Sciatic nerve (tissue), 2 donors: ENCODE data around the gene LIN7A. TPM values are rescaled to one million over a fixed set of nuclear protein-coding genes. Genes with fewer than 3 reads are reported as not detected.

ENCODE experiments used
- ATAC-seq: fragments of 200-7000 bp; cut with Tn5 transposase; one replicate; pipeline ENCODE4 v1.9.1; 2020; ENCODE audit warnings: mild to moderate bottlenecking, moderate library complexity
- DNase-seq: peaks from one replicate; pipeline ENCODE4 v3.0.0-alpha.2; 2020; ENCODE audit warnings: low spot score
- intact Hi-C: fragments of 100-400 bp; cut with DNase I; formaldehyde crosslinking; loops from one replicate; pipeline ENCODE4 v1.14.2; 2022
- total RNA-seq: library from RNA; stranded (reverse); fragmentation: NEBNext Ultra II Directional; extraction: Animal tissue kit (Norgen Biotek cat#: 25700); gene quantifications from one replicate; pipeline ENCODE4 v1.2.1, GENCODE V29; 2021
- donor health status: DM: no; HTN: no; CAD: no.
- donor health status: DM: no; HTN: no; CAD: no.

LIN7A gene
- 16.5 TPM for total RNA-seq

- intact Hi-C loops: no loop called here
- DNase-seq: peak; percentile 66
- ATAC-seq: peak; percentile 73
These were observed at the start of gene LIN7A for GRCh38 chr12:80937391-80938238. Gene LIN7A (minus strand): TSS chr12:80937934. CDS start chr12:80937722, 212 bp downstream.

DNA sequence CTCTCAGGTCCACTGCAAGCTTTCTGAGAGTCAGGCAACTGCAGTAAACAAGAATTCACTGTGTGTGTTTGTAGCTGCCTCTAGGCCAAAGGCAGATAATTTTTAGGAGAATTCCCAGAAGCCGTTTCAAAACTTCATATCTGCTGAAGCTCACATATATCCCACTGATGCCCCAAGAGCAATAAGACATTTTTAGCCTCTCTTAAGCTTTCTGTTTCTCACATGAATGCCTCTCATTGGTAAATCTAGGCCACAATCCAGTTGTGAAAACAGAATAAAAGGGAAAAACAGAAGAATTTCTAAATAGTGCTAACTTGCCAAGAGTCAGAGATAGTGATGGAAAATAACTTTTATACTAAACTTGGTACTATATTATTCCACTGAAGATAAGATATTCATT, 48.5 kb upstream of the LIN7A start:
- intact Hi-C loops: no loop called here
- DNase-seq: no peak
- ATAC-seq: peak; percentile 36

- intact Hi-C loops: no loop called here
- no peak for ATAC-seq
- no peak for DNase-seq
These were observed 42.1 kb upstream of the LIN7A start for GRCh38 chr12:80979816-80980215.

DNA sequence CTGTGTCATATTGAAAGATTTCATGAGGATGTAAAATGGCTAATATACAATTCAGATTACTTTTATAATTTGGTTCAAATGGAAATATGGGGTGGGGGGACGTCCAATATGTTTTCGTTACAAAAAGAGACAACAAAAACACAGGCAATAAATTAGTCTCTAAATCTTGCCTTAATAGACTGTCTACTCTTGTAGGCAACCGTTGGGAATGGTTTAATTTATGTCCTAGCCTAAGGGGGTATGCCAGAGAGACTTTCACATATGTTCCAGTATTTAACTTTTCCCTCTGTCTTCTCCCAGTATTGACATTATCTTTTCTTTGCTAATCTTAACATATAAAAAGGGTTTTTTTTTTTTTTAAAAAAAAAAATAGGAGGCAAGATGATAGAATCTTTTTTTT, 41.5 kb upstream of the LIN7A start:
- intact Hi-C loops: no loop called here
- ATAC-seq: no peak
- DNase-seq: no peak

DNA sequence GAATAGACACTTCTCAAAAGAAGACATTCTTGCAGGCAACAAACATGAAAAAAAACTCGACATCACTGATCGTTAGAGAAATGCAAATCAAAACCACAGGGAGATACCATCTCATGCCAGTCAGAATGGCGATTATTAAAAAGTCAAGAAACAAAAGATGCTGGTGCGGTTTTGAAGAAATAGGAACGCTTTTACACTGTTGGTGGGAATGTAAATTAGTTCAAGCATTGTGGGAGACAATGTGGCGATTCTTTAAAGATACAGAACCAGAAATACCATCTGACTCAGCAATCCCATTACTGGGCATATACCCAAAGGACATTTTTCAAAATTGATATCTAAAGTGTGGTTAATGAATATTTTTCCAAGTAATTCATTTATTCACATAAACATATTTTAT, 39.6 kb upstream of the LIN7A start:
- intact Hi-C loops: no loop called here
- DNase-seq (no peak), ATAC-seq (no peak)

- no peak for DNase-seq
- no peak for ATAC-seq
- intact Hi-C loops: no loop called here
These were observed 30.6 kb upstream of the LIN7A start for GRCh38 chr12:80968326-80968725.

DNA sequence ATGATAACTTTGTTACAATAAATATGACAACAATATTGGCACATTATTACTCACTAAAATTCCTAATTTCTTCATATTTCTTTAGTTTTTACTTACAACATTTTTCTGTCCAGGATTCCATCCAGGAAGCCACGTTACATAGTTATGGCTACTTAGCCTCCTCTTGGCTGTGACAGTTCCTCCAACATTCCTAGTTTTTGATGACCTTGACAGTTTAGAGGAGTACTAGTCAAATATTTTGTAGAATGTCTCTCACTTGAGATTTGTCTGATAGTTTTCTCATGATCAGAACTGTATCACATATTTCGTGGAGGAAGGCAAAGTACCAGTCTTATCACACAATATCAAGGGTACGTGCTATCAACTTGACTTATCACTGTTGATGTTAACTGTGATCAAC, 29.8 kb upstream of the LIN7A start:
- intact Hi-C loops: no loop called here
- no peak for ATAC-seq
- DNase-seq: no peak

- DNase-seq (no peak), ATAC-seq (no peak)
- intact Hi-C loops: no loop called here
These were observed 28.3 kb upstream of the LIN7A start for GRCh38 chr12:80966001-80966400.

- DNase-seq: no peak
- intact Hi-C loops: no loop called here
- ATAC-seq: no peak
These were observed 20.4 kb upstream of the LIN7A start for GRCh38 chr12:80958162-80958561.

GRCh38 chr12:80954857-80955520, 17.3 kb upstream of the LIN7A start:
- intact Hi-C loops: no loop called here
- no peak for DNase-seq
- ATAC-seq: no peak

GRCh38 chr12:80952443-80952842, 14.7 kb upstream of the LIN7A start:
- no peak for ATAC-seq
- DNase-seq: no peak
- intact Hi-C loops: no loop called here

GRCh38 chr12:80946591-80946990, 8.9 kb upstream of the LIN7A start:
- intact Hi-C loops: no loop called here
- no peak for DNase-seq
- ATAC-seq: no peak

GRCh38 chr12:80943338-80943737, 5.6 kb upstream of the LIN7A start:
- intact Hi-C loops: no loop called here
- no peak for DNase-seq
- no peak for ATAC-seq

DNA sequence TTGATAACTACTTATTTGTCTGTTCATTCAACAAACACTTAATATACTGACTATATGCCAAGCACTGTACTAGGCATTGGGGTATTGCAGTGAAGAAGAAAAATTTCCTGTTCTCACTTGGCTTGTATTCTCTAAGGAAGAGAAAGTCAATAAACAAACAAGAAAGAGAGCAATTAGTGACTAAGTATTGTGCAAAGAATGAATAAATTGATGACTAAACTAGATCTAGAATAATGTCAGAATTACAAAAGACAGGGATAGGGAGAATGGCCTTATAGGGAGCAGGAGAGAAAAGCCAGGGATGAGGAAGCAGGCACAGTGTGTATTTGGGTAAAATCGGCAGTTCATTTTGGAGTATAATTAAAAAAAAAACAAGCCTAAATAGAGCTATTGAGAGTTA, 4.2 kb upstream of the LIN7A start:
- DNase-seq (no peak), ATAC-seq (no peak)
- intact Hi-C loops: no loop called here

DNA sequence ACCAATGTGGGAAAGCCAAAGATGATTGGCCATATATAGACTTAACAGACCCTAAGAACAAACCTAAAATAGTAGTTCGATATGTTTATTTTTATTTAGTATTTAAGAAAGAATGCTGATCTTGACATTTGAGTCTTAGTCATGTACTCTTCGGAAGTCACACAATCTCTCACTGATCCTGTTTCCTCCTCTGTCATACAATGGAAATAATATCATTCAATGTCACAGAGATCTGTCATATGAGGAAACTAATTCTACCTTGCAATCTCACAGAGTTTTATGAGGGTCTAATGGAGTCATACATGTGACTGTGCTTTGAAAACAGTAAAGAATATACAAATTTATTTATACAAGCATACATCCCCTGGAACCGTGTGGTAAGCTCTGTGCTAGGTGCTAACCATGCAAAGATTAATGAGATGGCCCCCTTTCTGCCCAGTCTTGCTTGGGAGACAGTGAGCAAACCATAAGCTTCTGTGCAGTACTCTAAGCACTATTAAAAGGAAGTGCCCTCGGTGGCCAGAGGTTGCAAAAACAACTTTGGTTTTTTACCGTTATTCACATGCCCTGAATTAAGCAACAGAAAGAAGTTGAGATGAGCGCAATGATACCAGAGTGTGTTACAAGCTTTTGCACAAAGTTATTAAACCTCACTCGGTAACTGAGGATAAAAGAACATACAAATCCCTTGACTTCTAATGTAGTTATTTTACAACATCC, 1.7 kb upstream of the LIN7A start:
- no peak for ATAC-seq
- intact Hi-C loops: no loop called here
- no peak for DNase-seq

DNA sequence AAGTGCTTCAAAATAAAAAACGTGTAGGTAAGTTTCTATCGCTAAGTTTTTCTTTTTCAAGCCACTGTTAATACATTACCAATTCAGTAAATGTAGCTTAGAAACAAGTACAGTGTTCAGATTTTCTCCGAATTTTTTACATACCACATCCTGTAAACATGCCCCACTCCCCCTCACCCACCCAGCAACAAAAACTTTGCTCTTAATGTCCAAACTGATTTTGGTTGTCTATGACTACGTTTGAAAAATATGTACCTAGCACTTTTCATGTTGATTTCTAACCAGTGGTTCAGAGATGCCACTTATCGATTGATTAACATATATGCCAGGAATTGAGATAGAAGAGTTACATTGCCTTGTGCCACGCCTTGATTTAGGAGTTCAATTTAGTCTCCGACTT, 663 bp upstream of the LIN7A start:
- DNase-seq (no peak), ATAC-seq (no peak)
- intact Hi-C loops: no loop called here

DNA sequence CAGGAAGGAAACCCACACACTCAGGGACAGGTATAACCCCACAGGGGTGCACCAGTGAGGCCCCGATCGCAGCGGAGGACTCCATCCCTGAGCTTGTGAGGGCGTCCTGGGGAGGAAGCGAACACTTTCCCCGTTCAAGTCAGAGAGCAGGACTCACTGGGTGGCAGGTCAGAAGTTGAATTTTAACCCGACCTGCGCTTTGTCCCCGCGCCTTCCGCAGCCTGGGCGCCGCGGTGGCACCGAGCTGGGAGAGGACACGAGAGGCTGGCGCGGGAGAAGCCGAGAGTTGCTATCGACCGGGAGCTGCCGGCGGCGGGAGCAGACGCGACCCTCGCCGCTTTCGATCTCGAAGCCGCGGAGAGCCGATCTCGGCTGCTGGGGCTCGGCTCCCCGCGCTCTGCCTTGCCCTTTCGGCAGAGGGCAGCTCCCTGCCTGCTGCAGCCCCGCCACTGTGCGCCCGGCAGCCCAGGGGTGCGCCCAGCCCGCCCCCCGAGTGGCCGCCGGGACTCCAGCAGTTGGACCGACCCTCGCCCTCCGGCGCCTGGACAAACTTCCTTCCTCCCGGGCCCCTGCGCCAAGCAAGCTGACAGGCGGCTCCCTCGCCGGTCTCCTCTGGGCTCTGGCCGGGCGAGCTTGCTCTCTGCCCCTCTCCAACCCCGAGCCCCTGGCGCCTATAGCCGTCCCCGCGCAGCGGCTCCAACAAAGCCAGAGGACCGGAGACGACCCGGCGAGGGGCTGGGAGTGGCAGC, 918 bp downstream of the LIN7A start:
- ATAC-seq: peak; percentile 81
- DNase-seq: peak; percentile 64
- intact Hi-C loops: no loop called here

DNA sequence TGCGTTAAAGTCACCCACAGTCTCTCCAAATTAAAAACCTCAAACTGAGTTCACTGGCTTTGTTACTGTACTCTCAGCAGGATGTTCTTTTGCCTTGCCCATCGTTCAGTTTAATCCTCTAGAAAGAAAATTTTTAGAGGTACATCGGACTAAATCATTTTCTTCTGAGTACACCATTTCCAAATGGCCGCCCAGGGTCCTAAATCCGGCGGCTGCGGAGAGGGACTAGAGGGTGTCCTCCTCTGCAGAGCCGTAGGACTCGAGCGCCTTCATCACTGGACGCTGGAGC, 1.4 kb downstream of the LIN7A start:
- ATAC-seq: peak; percentile 64
- no peak for DNase-seq
- intact Hi-C loops: no loop called here

- DNase-seq (no peak), ATAC-seq (no peak)
- intact Hi-C loops: no loop called here
These were observed 2.6 kb downstream of the LIN7A start for GRCh38 chr12:80935111-80935510.

- no peak for DNase-seq
- no peak for ATAC-seq
These were observed 11.8 kb downstream of the LIN7A start for GRCh38 chr12:80925983-80926382.

More at GRCh38 chr12:80925983-80926382, 11.8 kb downstream of the LIN7A start:
- intact Hi-C loops: no loop called here
